HEK293 (cell line): Measurements from ENCODE around the gene MALAT1.

Experiments used
- BCL6B ChIP-seq: fragments of 450-650 bp; formaldehyde crosslinking; IDR thresholded peaks from 2 replicates; pipeline ENCODE4 v1.5.1; 2017; ENCODE audit warnings: missing biosample characterization, missing genetic modification characterization
- CTCF ChIP-seq: fragments of 450-650 bp; formaldehyde crosslinking; IDR thresholded peaks from 2 replicates; pipeline ENCODE4 v1.5.1; 2016; ENCODE audit warnings: missing biosample characterization, missing genetic modification characterization
- PATZ1 ChIP-seq: fragments of 450-650 bp; formaldehyde crosslinking; IDR thresholded peaks from 2 replicates; pipeline ENCODE4 v1.5.1; 2016; ENCODE audit warnings: missing biosample characterization, missing genetic modification characterization
- PRDM1 ChIP-seq: fragments of 450-650 bp; formaldehyde crosslinking; IDR thresholded peaks from 2 replicates; pipeline ENCODE4; 2016; ENCODE audit warnings: missing biosample characterization, missing genetic modification characterization
- PRDM2 ChIP-seq: fragments of 450-650 bp; formaldehyde crosslinking; IDR thresholded peaks from 2 replicates; pipeline ENCODE4 v1.5.1; 2016; ENCODE audit warnings: missing biosample characterization, missing genetic modification characterization, borderline replicate concordance
- TCF7L2 ChIP-seq: IDR thresholded peaks from 2 replicates; pipeline ENCODE4 v1.6.1; 2011; ENCODE audit warnings: low read depth, mild to moderate bottlenecking, inconsistent platforms, low read length, moderate library complexity, borderline replicate concordance
- TSHZ1 ChIP-seq: fragments of 450-650 bp; formaldehyde crosslinking; IDR thresholded peaks from 2 replicates; pipeline ENCODE4 v1.5.1; 2016; ENCODE audit warnings: missing biosample characterization, missing genetic modification characterization, borderline replicate concordance
- ZFP41 ChIP-seq: fragments of 450-650 bp; formaldehyde crosslinking; IDR thresholded peaks from 2 replicates; pipeline ENCODE4 v1.5.1; 2016; ENCODE audit warnings: missing biosample characterization, missing genetic modification characterization, borderline replicate concordance
- ZNF341 ChIP-seq: fragments of 450-650 bp; formaldehyde crosslinking; IDR thresholded peaks from 2 replicates; pipeline ENCODE4; 2016; ENCODE audit warnings: low read depth, missing biosample characterization, missing genetic modification characterization
- ZNF416 ChIP-seq: fragments of 450-650 bp; formaldehyde crosslinking; IDR thresholded peaks from 2 replicates; pipeline ENCODE4 v1.5.1; 2016; ENCODE audit warnings: missing biosample characterization, missing genetic modification characterization
- ZNF558 ChIP-seq: fragments of 450-650 bp; formaldehyde crosslinking; IDR thresholded peaks from 2 replicates; pipeline ENCODE4 v1.5.1; 2016; ENCODE audit warnings: missing biosample characterization, missing genetic modification characterization
- ZNF670 ChIP-seq: fragments of 450-650 bp; formaldehyde crosslinking; IDR thresholded peaks from 2 replicates; pipeline ENCODE4 v1.5.1; 2016; ENCODE audit warnings: missing biosample characterization, missing genetic modification characterization, low read depth
- ZNF76 ChIP-seq: fragments of 450-650 bp; formaldehyde crosslinking; IDR thresholded peaks from 2 replicates; pipeline ENCODE4; 2016; ENCODE audit warnings: low read depth, missing biosample characterization, missing genetic modification characterization, borderline replicate concordance

- TF ChIP-seq CTCF (tag by site-specific recombination) (no peak), ZNF558 (tag by site-specific recombination) (no peak), BCL6B (no peak), ZNF670 (no peak), TCF7L2 (no peak), ZNF76 (no peak), ZFP41 (tag by site-specific recombination) (no peak), PRDM2 (tag by site-specific recombination) (no peak), ZNF341 (tag by site-specific recombination) (no peak), PRDM1 (tag by site-specific recombination) (peak; percentile 38; the same call in 1 of the 2 replicates), PATZ1 (tag by site-specific recombination) (no peak), ZNF416 (no peak), TSHZ1 (no peak)
These were observed 56.9 kb downstream of the MALAT1 start for GRCh38 chr11:65555693-65556231.
